K562 (cell line): ENCODE results near the gene OCIAD1. TPM values are rescaled to one million over a fixed set of nuclear protein-coding genes. Genes with fewer than 3 reads are reported as not detected.

Experiments used
- ATF1 ChIP-seq, 2 experiments: fragments of 450-650 bp in 1 of 2; IDR thresholded peaks; 2 replicates each; pipeline ENCODE4 v1.6.1; 2016; ENCODE audit warnings: missing compliant biosample characterization in 1 of 2, missing genetic modification characterization in 1 of 2
- CGGBP1 ChIP-seq: fragments of 250-450 bp; sonication (Bioruptor Pico); IDR thresholded peaks from 2 replicates; pipeline ENCODE4 v1.9.0; 2021; ENCODE audit warnings: mild to moderate bottlenecking
- CTCFL ChIP-seq: IDR thresholded peaks from 2 replicates; pipeline ENCODE4 v1.6.1; 2011; ENCODE audit warnings: borderline replicate concordance, low read depth, mild to moderate bottlenecking, moderate library complexity, low read length; ENCODE audit not compliant: insufficient read depth, poor library complexity, severe bottlenecking
- E2F6 ChIP-seq, 2 experiments: IDR thresholded peaks; 2 replicates each; pipeline ENCODE4 v1.6.1; 2011; ENCODE audit warnings: borderline replicate concordance in 1 of 2, control low read depth in 1 of 2, low read depth in 1 of 2, low read length in 1 of 2, mild to moderate bottlenecking in 1 of 2, mixed read lengths in 1 of 2, moderate library complexity in 1 of 2; ENCODE audit not compliant: insufficient read depth in 1 of 2, insufficient read length in 1 of 2, poor library complexity in 1 of 2, severe bottlenecking in 1 of 2; ENCODE audit errors: extremely low read depth in 1 of 2
- ESRRB ChIP-seq: fragments of 250-450 bp; sonication (Bioruptor Pico); IDR thresholded peaks from 2 replicates; pipeline ENCODE4 v1.5.0; 2020; ENCODE audit warnings: mild to moderate bottlenecking, moderate library complexity, borderline replicate concordance
- ETV6 ChIP-seq, 3 experiments: fragments of 150-350 bp in 1 of 3; sonication (generic) in 1 of 3; formaldehyde crosslinking in 1 of 3; IDR thresholded peaks; 2 replicates each; pipeline versions ENCODE4 v1.6.1 to v1.8.0; 2014 to 2022; ENCODE audit warnings: borderline replicate concordance in 2 of 3, low read depth in 2 of 3, antibody characterized with exemption in 1 of 3, low read length in 1 of 3, mild to moderate bottlenecking in 1 of 3, missing genetic modification reagents in 1 of 3
- GTF3C2 ChIP-seq: IDR thresholded peaks from 3 replicates; pipeline ENCODE4 v1.6.1; 2011; ENCODE audit warnings: borderline replicate concordance, mild to moderate bottlenecking, moderate library complexity; ENCODE audit not compliant: insufficient read length; ENCODE audit errors: extremely low read depth
- HNRNPH1 ChIP-seq: fragments of 200-400 bp; formaldehyde crosslinking; optimal IDR thresholded peaks from 2 replicates; pipeline ENCODE3; 2017; ENCODE audit warnings: low read depth, mild to moderate bottlenecking, low read length, moderate library complexity
- NEUROD1 ChIP-seq: fragments of 150-350 bp; IDR thresholded peaks from 2 replicates; pipeline ENCODE4 v1.6.1; 2014; ENCODE audit warnings: borderline replicate concordance, low read length, low read depth; ENCODE audit not compliant: partially characterized antibody
- PTRF ChIP-seq: fragments of 450-650 bp; IDR thresholded peaks from 2 replicates; pipeline ENCODE4 v1.6.1; 2016; ENCODE audit warnings: mild to moderate bottlenecking, missing genetic modification characterization, missing compliant biosample characterization
- PURB ChIP-seq: sonication (generic); formaldehyde crosslinking; IDR thresholded peaks from 2 replicates; pipeline ENCODE4 v1.9.0; 2021; ENCODE audit warnings: low read depth, mild to moderate bottlenecking, missing genetic modification reagents
- RBM22 ChIP-seq: fragments of 200-400 bp; formaldehyde crosslinking; IDR thresholded peaks from 2 replicates; pipeline ENCODE4 v1.6.1; 2018; ENCODE audit warnings: low read length, low read depth; ENCODE audit not compliant: poor library complexity, severe bottlenecking
- RBM39 ChIP-seq: fragments of 200-400 bp; formaldehyde crosslinking; optimal IDR thresholded peaks from 2 replicates; pipeline ENCODE3; 2018; ENCODE audit warnings: low read depth, low read length
- XRCC4 ChIP-seq: IDR thresholded peaks from one replicate; pipeline ENCODE4 v1.6.1; 2011; ENCODE audit not compliant: insufficient read depth, insufficient read length; ENCODE audit errors: extremely low read depth
- ZNF408 ChIP-seq: fragments of 250-450 bp; sonication (Bioruptor Pico); IDR thresholded peaks from 2 replicates; pipeline ENCODE4 v1.4.0; 2020; ENCODE audit warnings: low read depth, mild to moderate bottlenecking, moderate library complexity
- ZNF583 ChIP-seq: fragments of 250-450 bp; sonication (Bioruptor Pico); IDR thresholded peaks from 2 replicates; pipeline ENCODE4 v1.4.0; 2020
- polyA plus RNA-seq, 8 experiments: library from polyadenylated mRNA; depleted of rRNA in 4 of 8; stranded (reverse) in 5 of 8; unstranded in 3 of 8; fragments of >200 nt; fragmentation: Nextera tagmentation in 2 of 8; fragmentation: Illumina TruSeq in 1 of 8; extraction: Ambion mirVana in 2 of 8; extraction: Trizol in 1 of 8; gene quantifications; 2 replicates each; pipeline versions ENCODE4 v1.2.1 to v1.2.3, GENCODE V29; 2011 to 2014; ENCODE audit warnings: inconsistent platforms in 1 of 8, missing spikeins in 1 of 8
- total RNA-seq, 7 experiments: library from RNA; depleted of rRNA in 6 of 7; stranded (reverse); fragments of >200 nt in 6 of 7; fragmentation: Illumina TruSeq in 2 of 7; extraction: Trizol in 2 of 7; gene quantifications; 2 replicates each; pipeline versions ENCODE4 v1.2.1 to v1.2.3, GENCODE V29; 2011 to 2021; ENCODE audit warnings: low replicate concordance in 1 of 7

Gene OCIAD1
- total and polyA plus RNA-seq, 9 of the 15 experiments (the other 6 are each of a cell fraction or from before 2014, with no cell fraction given): 99.0 to 358 (median 196) TPM

- TF ChIP-seq RBM39 (peak; percentile 84), CTCFL (no peak), ATF1 (CRISPR knock-in tag; IDR thresholded peaks at IDR 0.05) (no peak), ATF1 (tag; IDR thresholded peaks at IDR 0.05) (peak; percentile 97), RBM22 (peak; percentile 59), NEUROD1 (no peak), PTRF (tag) (no peak), ZNF408 (CRISPR knock-in tag) (no peak), CGGBP1 (CRISPR knock-in tag) (no peak), ETV6 (IDR thresholded peaks at IDR 0.05; ENCODE audit: borderline replicate concordance in 1 of 2, low read depth in 2 of 2, low read length in 1 of 2) (no peak), ETV6 (CRISPR knock-in tag; IDR thresholded peaks at IDR 0.05; ENCODE audit: borderline replicate concordance) (no peak), XRCC4 (no peak), E2F6 (IDR thresholded peaks at IDR 0.05; ENCODE audit: borderline replicate concordance in 1 of 2, extremely low read depth in 1 of 2, insufficient read depth in 1 of 2, insufficient read length in 1 of 2, low read depth in 1 of 2, low read length in 1 of 2, poor library complexity in 1 of 2, severe bottlenecking in 1 of 2) (peak; percentile 41 to 88), GTF3C2 (no peak), HNRNPH1 (no peak), PURB (CRISPR knock-in tag) (no peak), ESRRB (no peak), ZNF583 (CRISPR knock-in tag) (no peak)
These were observed at the start of gene OCIAD1 (continued) for GRCh38 chr4:48830706-48831531.
